Left cardiac atrium (tissue), 4 donors: ENCODE results near the gene MBD3L2. TPM values are rescaled to one million over a fixed set of nuclear protein-coding genes. Genes with fewer than 3 reads are reported as not detected.
"Not testable (repeated sequence)": the region's sequence is repeated elsewhere in the genome, so short reads cannot be mapped to it uniquely, and the experiment has no call there.

Source experiments
- ATAC-seq, 2 donors: fragments of 200-7000 bp; cut with Tn5 transposase; one replicate each; pipeline ENCODE4 v1.9.1; 2020; ENCODE audit warnings: mild to moderate bottlenecking in 2 of 2, moderate library complexity in 2 of 2
- DNase-seq: peaks from one replicate; pipeline ENCODE4 v3.0.0-alpha.2; 2020
- intact Hi-C, 2 donors: fragments of 100-400 bp; cut with DNase I; formaldehyde crosslinking; loops; one replicate each; pipeline versions ENCODE4 v1.14.1 to v1.15.1; 2022 to 2023
- long read RNA-seq: library from polyadenylated mRNA; unstranded; transcript quantifications from one replicate; pipeline ENCODE4 v2.0.0, GENCODE V29; 2021
- total RNA-seq, 2 donors: library from RNA; stranded (reverse); fragmentation: NEBNext Ultra II Directional; extraction: Animal tissue kit (Norgen Biotek cat#: 25700); gene quantifications; one replicate each; pipeline ENCODE4 v1.2.1, GENCODE V29; 2021
- donor health status: DM: no; HTN: yes; CAD: no.
- donor health status: DM: no; HTN: yes; CAD: no; lungs with severe emphysema.
- donor health status: DM: yes; HTN: yes; CAD: no.
- donor health status: Dilated cardiomyopathy.

The MBD3L2 gene
- not detected for total RNA-seq
- long read RNA-seq = 0 reads

GRCh38 chr19:7049021-7049420 is at the start of gene MBD3L2:
Gene MBD3L2 (plus strand): TSS chr19:7049321. CDS start chr19:7049374, 53 bp downstream.
- intact Hi-C loops, ATAC-seq, DNase-seq: not testable (repeated sequence)

GRCh38 chr19:6999933-7000332 is 49.2 kb upstream of the MBD3L2 start:
- ATAC-seq (no peak), DNase-seq (no peak)
- intact Hi-C loops = no loop called here

- DNase-seq (no peak), ATAC-seq (no peak)
- intact Hi-C loops = no loop called here
Measured at GRCh38 chr19:7000333-7000732, 48.8 kb upstream of the MBD3L2 start.

GRCh38 chr19:7000816-7001215 is 48.3 kb upstream of the MBD3L2 start:
- ATAC-seq (no peak), DNase-seq (no peak)
- intact Hi-C loops = no loop called here

GRCh38 chr19:7004313-7004931 is 44.7 kb upstream of the MBD3L2 start:
- no peak for ATAC-seq
- intact Hi-C loops = no loop called here
- no peak for DNase-seq

- ATAC-seq (no peak), DNase-seq (no peak)
- intact Hi-C loops = no loop called here
Measured at GRCh38 chr19:7006135-7006704, 42.9 kb upstream of the MBD3L2 start.

- DNase-seq = no peak
- intact Hi-C loops = no loop called here
- no peak for ATAC-seq
Measured at GRCh38 chr19:7007859-7008258, 41.3 kb upstream of the MBD3L2 start.

GRCh38 chr19:7010722-7011593 is 38.2 kb upstream of the MBD3L2 start:
- DNase-seq (no peak), ATAC-seq (no peak)
- intact Hi-C loops = no loop called here

GRCh38 chr19:7013678-7014077 is 35.4 kb upstream of the MBD3L2 start:
- ATAC-seq (peak in 1 of 2 donors; percentile 8), DNase-seq (no peak)
- intact Hi-C loops = no loop called here

GRCh38 chr19:7018828-7019227 is 30.3 kb upstream of the MBD3L2 start:
- DNase-seq (no peak), ATAC-seq (no peak)
- intact Hi-C loops = no loop called here

- intact Hi-C loops, DNase-seq, ATAC-seq: not testable (repeated sequence)
Measured at GRCh38 chr19:7021331-7021730, 27.8 kb upstream of the MBD3L2 start, which contains the start of gene MBD3L2B. Gene MBD3L2B (minus strand): TSS chr19:7021431. CDS start chr19:7021397, 34 bp downstream.

- intact Hi-C loops, ATAC-seq, DNase-seq: not testable (repeated sequence)
Measured at GRCh38 chr19:7028790-7029189, 20.3 kb upstream of the MBD3L2 start.

- DNase-seq, ATAC-seq, intact Hi-C loops: not testable (repeated sequence)
Measured at GRCh38 chr19:7030278-7030677, 18.8 kb upstream of the MBD3L2 start, which contains the start of gene MBD3L5. Gene MBD3L5 (plus strand): TSS chr19:7030578. CDS start chr19:7030612, 34 bp downstream.

GRCh38 chr19:7040079-7040478 is 9.0 kb upstream of the MBD3L2 start, which contains the start of gene MBD3L4:
Gene MBD3L4 (minus strand): TSS chr19:7040179. CDS start chr19:7040144, 35 bp downstream.
- DNase-seq, ATAC-seq, intact Hi-C loops: not testable (repeated sequence)

GRCh38 chr19:7041563-7041962 is 7.6 kb upstream of the MBD3L2 start:
- ATAC-seq, intact Hi-C loops: not testable (repeated sequence)

GRCh38 chr19:7051421-7051820 is 2.3 kb downstream of the MBD3L2 start:
- ATAC-seq, intact Hi-C loops, DNase-seq: not testable (repeated sequence)

More at GRCh38 chr19:7041563-7041962, 7.6 kb upstream of the MBD3L2 start:
- DNase-seq = not testable (repeated sequence)

- DNase-seq, intact Hi-C loops, ATAC-seq: not testable (repeated sequence)
Measured at GRCh38 chr19:7052896-7053295, 3.8 kb downstream of the MBD3L2 start.

- DNase-seq, intact Hi-C loops, ATAC-seq: not testable (repeated sequence)
Measured at GRCh38 chr19:7054635-7055368, 5.7 kb downstream of the MBD3L2 start.

GRCh38 chr19:7055679-7056078 is 6.6 kb downstream of the MBD3L2 start:
- ATAC-seq, intact Hi-C loops, DNase-seq: not testable (repeated sequence)
